Hepatocyte (in vitro differentiated cells): ENCODE measurements around the gene SAP30BP.

ENCODE experiments used
- CTCF ChIP-seq: fragments of 200-600 bp; sonication (generic); IDR thresholded peaks from 2 replicates; pipeline ENCODE4 v1.5.1; 2016; ENCODE audit warnings: antibody characterized with exemption, mild to moderate bottlenecking; ENCODE audit not compliant: poor library complexity
- EZH2 ChIP-seq: fragments of 200-600 bp; sonication (generic); IDR thresholded peaks from 2 replicates; pipeline ENCODE4 v1.6.1; 2016; ENCODE audit warnings: antibody characterized with exemption, mild to moderate bottlenecking, borderline replicate concordance
- EZH2phosphoT487 ChIP-seq: fragments of 200-600 bp; sonication (generic); IDR thresholded peaks from one replicate; pipeline ENCODE4 v1.6.1; 2018; ENCODE audit warnings: antibody characterized with exemption, mild to moderate bottlenecking, low read depth, moderate library complexity; ENCODE audit not compliant: unreplicated experiment, severe bottlenecking

GRCh38 chr17:75751676-75752404, 84.7 kb downstream of the SAP30BP start:
- TF ChIP-seq CTCF (no peak), EZH2 (no peak), EZH2phosphoT487 (no peak)
